Measurements from ENCODE around the gene POMC. TPM values are rescaled to one million over a fixed set of nuclear protein-coding genes. Genes with fewer than 3 reads are reported as not detected.
"Not testable (repeated sequence)": the region's sequence is repeated elsewhere in the genome, so short reads cannot be mapped to it uniquely, and the experiment has no call there.

Gene POMC
- total RNA-seq, 1 experiment from 2014 or later = not detected

DNA sequence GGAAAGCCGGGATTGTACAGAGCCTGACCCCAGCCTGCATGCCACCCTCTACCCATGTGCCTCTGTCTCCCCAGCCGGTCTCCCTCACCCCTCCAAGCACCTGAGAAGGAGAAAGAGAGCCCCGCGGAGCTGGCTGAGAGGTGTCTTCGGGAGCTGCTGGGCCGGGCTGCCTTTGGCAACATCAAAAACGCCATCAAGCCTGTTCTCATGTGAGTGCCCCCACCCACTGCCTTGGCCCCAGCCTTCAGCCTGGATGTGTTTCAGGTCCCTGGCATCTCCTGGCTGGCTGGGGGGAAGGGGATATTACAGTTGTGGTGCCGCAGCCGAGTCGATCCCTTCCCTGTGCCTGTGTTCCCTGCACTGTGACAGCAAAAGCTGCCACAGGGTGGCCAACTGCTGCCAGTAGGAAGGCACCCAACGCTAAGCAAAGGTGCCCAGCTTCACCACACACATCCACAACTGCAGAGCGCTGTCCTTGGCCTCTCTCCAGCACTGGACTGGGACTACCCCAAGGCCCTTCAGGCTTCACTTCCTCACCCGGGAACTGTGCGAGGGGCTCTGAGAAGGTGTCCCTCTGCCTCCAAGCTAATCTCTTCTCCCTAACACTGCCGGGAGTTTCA, 38.4 kb downstream of the POMC start:
- no peak for TF ChIP-seq EZH2 (IDR thresholded peaks at IDR 0.05; ENCODE audit: low read depth)
- TF ChIP-seq, protein P1, sequence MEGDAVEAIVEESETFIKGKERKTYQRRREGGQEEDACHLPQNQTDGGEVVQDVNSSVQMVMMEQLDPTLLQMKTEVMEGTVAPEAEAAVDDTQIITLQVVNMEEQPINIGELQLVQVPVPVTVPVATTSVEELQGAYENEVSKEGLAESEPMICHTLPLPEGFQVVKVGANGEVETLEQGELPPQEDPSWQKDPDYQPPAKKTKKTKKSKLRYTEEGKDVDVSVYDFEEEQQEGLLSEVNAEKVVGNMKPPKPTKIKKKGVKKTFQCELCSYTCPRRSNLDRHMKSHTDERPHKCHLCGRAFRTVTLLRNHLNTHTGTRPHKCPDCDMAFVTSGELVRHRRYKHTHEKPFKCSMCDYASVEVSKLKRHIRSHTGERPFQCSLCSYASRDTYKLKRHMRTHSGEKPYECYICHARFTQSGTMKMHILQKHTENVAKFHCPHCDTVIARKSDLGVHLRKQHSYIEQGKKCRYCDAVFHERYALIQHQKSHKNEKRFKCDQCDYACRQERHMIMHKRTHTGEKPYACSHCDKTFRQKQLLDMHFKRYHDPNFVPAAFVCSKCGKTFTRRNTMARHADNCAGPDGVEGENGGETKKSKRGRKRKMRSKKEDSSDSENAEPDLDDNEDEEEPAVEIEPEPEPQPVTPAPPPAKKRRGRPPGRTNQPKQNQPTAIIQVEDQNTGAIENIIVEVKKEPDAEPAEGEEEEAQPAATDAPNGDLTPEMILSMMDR (conservative IDR thresholded peaks at IDR 0.05) = no peak
- no peak overlapping the region for H3K4me2 ChIP-seq
- H3K9me3 ChIP-seq (ENCODE audit: insufficient read depth, low read depth) = no peaks in the 10 kb centered on the region
- no peaks in the 10 kb centered on the region for H3K9me2 ChIP-seq (ENCODE audit: insufficient read depth)
- no peaks in the 10 kb centered on the region for H3K79me2 ChIP-seq (ENCODE audit: low read depth)
- intact Hi-C loops (cut with micrococcal nuclease; ENCODE audit: unreplicated experiment) = loop anchor here (1.0 to 5.0 kb wide), 2 partner anchors 67 to 155 kb away; no protein-coding TSS in a partner anchor
- CTCF ChIA-PET = interaction anchor here (0.6 to 2.4 kb wide), 5 partner anchors 154 to 576 kb away, joined by 3 to 39 read pairs (median 4); no protein-coding TSS in a partner anchor
- no peak for DNase-seq
- H3K4me1 ChIP-seq (replicated peaks; ENCODE audit: insufficient read depth) = no peaks in the 10 kb centered on the region
- H4K20me1 ChIP-seq (ENCODE audit: insufficient read depth) = no peaks in the 10 kb centered on the region
- POLR2A ChIA-PET (ENCODE audit: unreplicated experiment) = interaction anchor here (0.6 kb wide), 1 partner anchor 338 kb away, joined by 6 read pairs; no protein-coding TSS in a partner anchor
- no peak overlapping the region for H3K4me3 ChIP-seq
- H3K27ac ChIP-seq = no peak overlapping the region
- no peaks in the 10 kb centered on the region for H3K36me3 ChIP-seq (ENCODE audit: low read depth)
- BruUV-seq (replicated peaks) = no TSS peak
- H3F3A ChIP-seq (ENCODE audit: insufficient read depth, low read depth) = no peaks in the 10 kb centered on the region
- no peak overlapping the region for H2AFZ ChIP-seq
- H3K27me3 ChIP-seq (ENCODE audit: insufficient read depth, low read depth) = peaks cover 43% of the 10 kb centered on the region

DNA sequence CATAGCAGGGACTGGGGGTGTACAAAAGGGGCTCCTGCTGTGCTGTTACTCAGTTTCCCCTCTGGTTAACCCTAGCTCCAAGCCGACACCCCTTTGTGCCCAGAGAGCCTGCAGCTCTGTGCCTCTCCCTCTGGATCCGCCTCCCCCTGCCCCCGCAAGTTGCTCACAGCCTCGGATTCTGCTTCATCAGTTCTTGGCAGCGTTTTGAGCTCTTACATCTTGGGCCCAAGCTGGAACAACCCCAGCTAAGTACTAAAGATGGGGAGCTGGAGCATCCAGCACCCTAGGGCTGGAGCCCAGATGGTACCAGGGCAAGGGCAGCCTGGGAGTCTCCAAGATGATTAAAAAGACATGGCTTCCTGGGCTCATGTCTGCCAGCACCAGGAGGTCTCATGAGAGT, 40.7 kb downstream of the POMC start:
- no peaks in the 10 kb centered on the region for H3K9me2 ChIP-seq (ENCODE audit: insufficient read depth)
- H3K27ac ChIP-seq = no peak overlapping the region
- no peaks in the 10 kb centered on the region for H3K9me3 ChIP-seq (ENCODE audit: insufficient read depth, low read depth)
- BruUV-seq (replicated peaks) = no TSS peak
- no peaks in the 10 kb centered on the region for H4K20me1 ChIP-seq (ENCODE audit: insufficient read depth)
- no peaks in the 10 kb centered on the region for H3K4me1 ChIP-seq (replicated peaks; ENCODE audit: insufficient read depth)
- no peak overlapping the region for H3K4me3 ChIP-seq
- H3K4me2 ChIP-seq = no peak overlapping the region
- H3K79me2 ChIP-seq (ENCODE audit: low read depth) = no peaks in the 10 kb centered on the region
- intact Hi-C loops (cut with micrococcal nuclease; ENCODE audit: unreplicated experiment) = no loop called here
- TF ChIP-seq EZH2 (IDR thresholded peaks at IDR 0.05; ENCODE audit: low read depth) = no peak
- TF ChIP-seq, protein P1 (conservative IDR thresholded peaks at IDR 0.05) = no peak
- POLR2A ChIA-PET (ENCODE audit: unreplicated experiment) = interaction anchor here (0.6 kb wide), 1 partner anchor 40 kb away, joined by 3 read pairs; no protein-coding TSS in a partner anchor
- no peak for DNase-seq
- peaks cover 25% of the 10 kb centered on the region for H3K27me3 ChIP-seq (ENCODE audit: insufficient read depth, low read depth)
- H2AFZ ChIP-seq = no peak overlapping the region
- H3K36me3 ChIP-seq (ENCODE audit: low read depth) = no peaks in the 10 kb centered on the region
- CTCF ChIA-PET = interaction anchor here (0.9 kb wide), 1 partner anchor 152 kb away, joined by 4 read pairs; no protein-coding TSS in a partner anchor
- no peaks in the 10 kb centered on the region for H3F3A ChIP-seq (ENCODE audit: insufficient read depth, low read depth)

DNA sequence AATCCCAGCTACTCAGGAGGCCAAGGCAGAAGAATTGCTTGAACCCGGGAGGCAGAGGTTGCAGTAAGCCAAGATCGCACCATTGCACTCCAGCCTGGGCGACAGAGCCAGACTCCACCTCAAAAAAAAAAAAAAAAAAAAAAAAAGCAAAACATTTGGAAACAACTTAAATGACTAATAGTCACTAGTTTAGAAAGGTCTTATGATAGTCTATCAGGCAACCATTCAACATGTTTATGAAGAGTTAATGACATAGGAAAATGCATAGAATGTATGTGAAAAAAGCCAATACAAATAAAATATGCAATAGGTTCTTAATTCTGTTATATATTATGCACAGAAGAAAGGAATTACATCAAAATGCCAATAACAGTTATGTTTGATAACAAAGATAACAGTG, 41.3 kb downstream of the POMC start:
- POLR2A ChIA-PET (ENCODE audit: unreplicated experiment); H3K27ac ChIP-seq: not testable (repeated sequence)

More for the DNA sequence above, 41.3 kb downstream of the POMC start:
- H3F3A ChIP-seq (ENCODE audit: insufficient read depth, low read depth); H3K9me3 ChIP-seq (ENCODE audit: insufficient read depth, low read depth); BruUV-seq (replicated peaks); DNase-seq; H4K20me1 ChIP-seq (ENCODE audit: insufficient read depth); H3K4me1 ChIP-seq (replicated peaks; ENCODE audit: insufficient read depth); H3K36me3 ChIP-seq (ENCODE audit: low read depth); H3K4me3 ChIP-seq; H2AFZ ChIP-seq; H3K9me2 ChIP-seq (ENCODE audit: insufficient read depth); intact Hi-C loops (cut with micrococcal nuclease; ENCODE audit: unreplicated experiment); H3K79me2 ChIP-seq (ENCODE audit: low read depth); H3K4me2 ChIP-seq: not testable (repeated sequence)
- CTCF ChIA-PET = interaction anchor here (0.7 to 0.9 kb wide), 2 partner anchors 36 to 152 kb away, joined by 4 to 10 read pairs; no protein-coding TSS in a partner anchor
- H3K27me3 ChIP-seq (ENCODE audit: insufficient read depth, low read depth) = peaks cover 25% of the 10 kb centered on the region

Measured in PC-9 (cell line).